GM06990 (cell line): Measurements from ENCODE around the gene LAMC1.

ENCODE experiments used
- DNase-seq: peaks from one replicate; pipeline ENCODE4 v3.0.0-alpha.2; 2011; ENCODE audit not compliant: insufficient read length; ENCODE audit errors: extremely low read depth
- H3K27me3 ChIP-seq: replicated peaks from 2 replicates; pipeline ENCODE4 v1.6.0; 2011; ENCODE audit warnings: low read length; ENCODE audit not compliant: control insufficient read depth, insufficient read depth
- H3K36me3 ChIP-seq: 2 replicates; pipeline ENCODE4 v1.5.1; 2011; ENCODE audit warnings: low read length; ENCODE audit not compliant: control insufficient read depth, insufficient read depth
- H3K4me3 ChIP-seq: replicated peaks from 2 replicates; pipeline ENCODE4 v1.5.1; 2011; ENCODE audit warnings: low read depth, mild to moderate bottlenecking, control low read depth, low read length
- TF ChIP-seq, protein P1 (sequence below): IDR thresholded peaks from 2 replicates; pipeline ENCODE4 v1.5.1; 2011; ENCODE audit warnings: low read length, control low read depth, mild to moderate bottlenecking, inconsistent platforms; ENCODE audit not compliant: insufficient read depth, poor library complexity, severe bottlenecking

The LAMC1 gene

DNA sequence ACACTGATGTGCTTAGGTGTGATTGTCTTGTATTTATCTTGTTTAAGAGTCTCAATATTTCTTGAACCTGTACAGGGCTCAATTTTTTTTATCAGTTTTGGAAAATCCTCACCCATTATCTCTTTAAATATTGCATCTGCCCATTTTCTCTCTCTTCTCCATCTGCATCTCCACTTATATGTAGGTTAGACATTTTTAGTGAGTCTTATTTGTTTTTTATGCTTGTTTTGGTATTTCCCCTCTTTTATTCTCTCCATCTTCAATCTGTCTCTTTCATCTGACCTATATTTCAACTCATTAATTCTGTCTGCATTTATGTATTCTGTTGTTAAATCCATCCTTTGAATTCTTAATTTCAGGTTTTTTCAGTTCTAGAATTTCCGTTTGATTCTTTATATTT is 37.3 kb upstream of the LAMC1 start:
- TF ChIP-seq, protein P1, sequence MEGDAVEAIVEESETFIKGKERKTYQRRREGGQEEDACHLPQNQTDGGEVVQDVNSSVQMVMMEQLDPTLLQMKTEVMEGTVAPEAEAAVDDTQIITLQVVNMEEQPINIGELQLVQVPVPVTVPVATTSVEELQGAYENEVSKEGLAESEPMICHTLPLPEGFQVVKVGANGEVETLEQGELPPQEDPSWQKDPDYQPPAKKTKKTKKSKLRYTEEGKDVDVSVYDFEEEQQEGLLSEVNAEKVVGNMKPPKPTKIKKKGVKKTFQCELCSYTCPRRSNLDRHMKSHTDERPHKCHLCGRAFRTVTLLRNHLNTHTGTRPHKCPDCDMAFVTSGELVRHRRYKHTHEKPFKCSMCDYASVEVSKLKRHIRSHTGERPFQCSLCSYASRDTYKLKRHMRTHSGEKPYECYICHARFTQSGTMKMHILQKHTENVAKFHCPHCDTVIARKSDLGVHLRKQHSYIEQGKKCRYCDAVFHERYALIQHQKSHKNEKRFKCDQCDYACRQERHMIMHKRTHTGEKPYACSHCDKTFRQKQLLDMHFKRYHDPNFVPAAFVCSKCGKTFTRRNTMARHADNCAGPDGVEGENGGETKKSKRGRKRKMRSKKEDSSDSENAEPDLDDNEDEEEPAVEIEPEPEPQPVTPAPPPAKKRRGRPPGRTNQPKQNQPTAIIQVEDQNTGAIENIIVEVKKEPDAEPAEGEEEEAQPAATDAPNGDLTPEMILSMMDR: no peak
- no peaks in the 10 kb centered on the region for H3K36me3 ChIP-seq
- H3K4me3 ChIP-seq: no peak overlapping the region
- no peak for DNase-seq
- H3K27me3 ChIP-seq: no peaks in the 10 kb centered on the region

DNA sequence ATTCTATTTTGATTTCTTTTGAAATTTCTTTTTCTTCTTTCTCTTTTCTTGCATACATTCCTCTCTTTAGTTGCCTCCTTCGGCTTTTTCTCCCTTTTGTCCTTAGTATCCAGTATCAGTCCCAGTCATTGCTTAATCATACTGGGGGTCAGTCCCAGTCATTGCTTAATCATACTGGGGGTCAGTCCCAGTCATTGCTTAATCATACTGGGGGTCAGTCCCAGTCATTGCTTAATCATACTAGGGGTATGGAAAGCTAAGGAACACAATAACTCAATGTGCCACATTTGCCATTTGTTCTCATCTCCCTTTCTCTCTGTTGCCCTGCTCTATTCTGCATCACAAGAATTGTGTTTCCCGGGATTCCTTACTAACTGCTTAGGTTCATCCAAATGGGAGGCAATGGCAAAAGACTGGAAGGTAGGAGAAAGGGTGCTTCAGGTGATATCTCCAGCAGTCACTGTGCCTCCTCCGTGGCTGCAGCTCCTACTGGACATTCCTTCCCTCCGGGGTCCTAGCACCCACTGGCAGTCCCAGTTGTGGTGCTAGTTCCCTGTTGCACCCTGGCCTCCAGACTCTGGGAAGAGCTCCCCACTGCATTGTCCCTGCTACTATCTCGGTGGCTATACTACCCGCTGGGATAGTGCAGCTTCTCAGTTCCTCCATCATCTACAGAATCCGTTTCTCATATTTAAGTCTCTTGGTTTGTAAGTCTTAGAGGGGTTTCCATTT is 32.6 kb upstream of the LAMC1 start:
- no peaks in the 10 kb centered on the region for H3K36me3 ChIP-seq
- TF ChIP-seq, protein P1: no peak
- no peaks in the 10 kb centered on the region for H3K27me3 ChIP-seq
- no peak for DNase-seq
- H3K4me3 ChIP-seq: no peak overlapping the region

- TF ChIP-seq, protein P1: no peak
- Histone ChIP-seq H3K36me3 (no peaks in the 10 kb centered on the region), H3K27me3 (no peaks in the 10 kb centered on the region), H3K4me3 (no peak overlapping the region)
- DNase-seq: no peak
Measured at GRCh38 chr1:182993746-182994145, 29.5 kb upstream of the LAMC1 start.

GRCh38 chr1:182995894-182996293 is 27.3 kb upstream of the LAMC1 start:
- Histone ChIP-seq H3K4me3 (no peak overlapping the region), H3K36me3 (no peaks in the 10 kb centered on the region), H3K27me3 (no peaks in the 10 kb centered on the region)
- no peak for DNase-seq
- TF ChIP-seq, protein P1: no peak

GRCh38 chr1:182996816-182997215 is 26.4 kb upstream of the LAMC1 start:
- no peak for DNase-seq
- no peaks in the 10 kb centered on the region for H3K36me3 ChIP-seq

More at GRCh38 chr1:182996816-182997215, 26.4 kb upstream of the LAMC1 start:
- Histone ChIP-seq H3K4me3 (no peak overlapping the region), H3K27me3 (no peaks in the 10 kb centered on the region)
- TF ChIP-seq, protein P1: no peak
